Measurements from ENCODE around the gene BEST1.
A peak's percentile ranks its signal among the peaks of the same experiment; 100 is the strongest.

BEST1 gene

DNA sequence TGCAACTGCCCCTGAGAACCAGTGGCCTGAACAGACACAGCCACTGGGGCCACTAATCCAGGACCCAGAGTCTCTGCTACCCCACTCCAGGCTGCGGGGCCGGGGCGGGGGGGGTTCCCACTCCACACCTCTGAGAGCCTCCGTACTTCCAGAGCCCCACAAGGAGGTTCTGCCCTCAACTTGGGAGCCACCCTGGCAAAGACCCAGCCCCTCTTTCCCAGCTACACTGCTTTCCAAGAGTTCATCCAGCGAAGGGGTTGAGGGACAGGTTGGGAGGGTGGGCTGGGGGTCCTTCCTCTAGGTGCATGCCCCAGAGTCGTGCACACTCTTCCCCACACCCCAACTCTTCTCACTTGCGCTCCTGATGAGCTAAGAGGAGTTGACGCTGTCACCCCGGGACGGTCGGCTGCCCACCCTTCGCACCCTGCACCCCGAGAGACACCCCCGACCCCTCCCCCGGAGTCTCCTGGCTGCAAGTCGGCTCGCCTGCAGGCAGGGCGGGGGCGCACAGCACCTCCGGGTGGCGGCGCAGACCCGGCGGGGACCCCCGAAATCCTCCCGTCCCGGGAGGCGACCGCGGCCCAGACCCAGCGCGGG, 33.3 kb upstream of the BEST1 start:
- no peak for DNase-seq

DNA sequence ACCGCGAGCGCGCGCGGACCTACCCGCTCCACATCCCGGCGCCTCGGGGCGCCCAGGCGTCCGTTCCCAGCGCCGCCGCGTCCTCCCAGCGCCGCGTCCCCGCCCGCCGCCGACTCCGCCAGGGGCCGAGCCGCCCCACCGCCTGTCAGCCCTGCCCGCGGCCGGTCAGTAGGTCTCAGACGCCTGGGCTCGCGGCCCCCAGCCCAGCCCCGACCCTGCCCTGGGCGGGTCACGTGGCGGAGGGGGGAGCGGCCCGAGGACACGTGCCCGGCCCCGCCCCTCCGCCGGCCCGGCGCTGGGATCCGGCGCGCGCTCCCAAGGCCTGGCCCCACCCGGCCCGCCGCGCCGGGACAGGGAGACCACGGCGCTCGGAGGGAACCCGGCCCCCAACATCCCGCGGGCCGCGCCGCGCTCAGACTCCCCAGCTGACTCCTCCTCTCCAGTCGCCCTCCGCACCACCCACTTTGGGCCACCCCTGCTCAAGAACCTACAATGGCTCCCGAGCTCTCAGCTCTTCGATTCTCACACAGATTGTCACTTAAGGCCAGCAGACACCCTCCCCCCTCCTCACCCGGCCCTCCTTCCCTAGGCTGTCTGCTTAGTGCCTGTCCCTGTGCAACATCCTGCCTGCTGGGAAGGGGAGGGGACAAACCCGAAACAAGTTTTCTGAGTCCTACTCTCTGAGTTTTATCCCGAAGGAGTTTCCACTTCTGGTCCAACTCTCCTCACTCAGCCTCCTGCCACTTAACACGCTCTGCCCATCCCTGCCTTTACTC, 32.6 kb upstream of the BEST1 start, which contains the start of gene RAB3IL1:
TSS of gene RAB3IL1 (minus strand) at position 233 of the 776 bp plus-strand sequence. CDS start at position 34, 199 bp downstream.
- DNase-seq: peak; percentile 70

DNA sequence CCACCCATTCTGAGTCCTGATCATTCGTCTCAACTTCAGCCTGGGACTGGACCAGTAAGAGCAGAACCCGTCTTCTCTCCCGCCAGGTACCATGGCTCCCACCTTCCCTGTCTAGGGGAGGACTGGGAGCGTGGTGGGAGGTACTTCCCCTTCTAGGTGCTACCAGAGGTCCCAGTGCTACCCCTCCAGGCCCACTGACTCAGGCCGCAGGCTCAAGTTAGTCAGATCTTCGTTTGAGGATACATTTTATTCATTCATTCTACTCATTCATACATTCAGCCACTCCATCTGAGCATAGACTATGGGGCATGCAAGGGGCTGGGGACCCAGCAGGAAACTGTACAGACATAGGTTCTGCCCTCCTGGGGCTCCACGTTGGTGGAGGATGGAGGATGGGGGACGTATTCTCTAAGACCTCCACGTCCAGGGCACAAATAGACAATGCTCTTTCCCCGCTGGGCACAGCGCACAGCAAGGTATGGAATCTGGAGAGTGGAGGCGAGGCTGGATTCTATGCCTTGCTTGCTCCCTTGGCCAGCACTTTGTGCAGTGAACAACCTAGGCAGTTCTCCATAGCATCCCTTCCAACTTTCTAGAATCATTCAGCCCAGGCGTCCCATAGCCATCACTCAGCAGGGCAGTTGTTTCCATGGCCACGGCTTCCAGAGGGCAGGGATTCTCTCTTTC, 31.8 kb upstream of the BEST1 start:
- DNase-seq: no peak

DNA sequence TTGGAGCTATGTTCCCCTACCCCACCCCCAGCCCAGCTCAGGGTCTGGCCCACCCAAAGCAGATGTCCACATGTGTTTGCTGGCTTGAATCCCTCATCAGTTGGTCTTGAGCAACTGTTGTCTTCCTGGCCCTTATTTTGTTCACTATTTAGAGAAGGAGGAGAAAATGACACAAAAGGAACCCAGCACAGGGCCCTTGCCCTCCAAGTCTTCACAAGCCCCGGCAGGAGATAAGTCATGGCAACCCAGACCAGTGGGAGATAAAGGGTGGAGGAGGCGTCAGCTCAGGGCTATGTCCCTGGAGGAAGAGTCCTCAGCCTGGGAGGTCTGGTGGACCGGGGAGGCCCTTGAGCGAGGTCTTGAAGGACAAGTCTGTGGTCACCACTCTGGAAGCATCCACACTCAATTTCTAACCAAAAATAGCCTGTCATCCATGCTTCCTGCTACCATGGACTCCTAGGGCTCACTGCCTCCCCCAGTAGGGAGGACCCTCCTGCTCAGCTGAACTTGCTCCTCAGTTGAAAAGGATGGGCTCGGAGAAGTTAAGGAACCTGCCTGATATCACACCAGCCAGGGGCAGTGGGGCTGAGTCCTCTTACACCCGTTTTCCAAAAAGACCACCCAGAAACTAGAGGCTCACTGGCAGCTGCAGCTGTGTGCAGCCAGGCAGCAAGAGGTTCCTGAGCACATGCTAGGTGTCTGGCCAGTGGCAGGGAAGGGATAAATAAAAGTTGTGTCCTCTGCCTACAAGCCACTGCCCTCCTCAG, 31.0 kb upstream of the BEST1 start:
- DNase-seq: no peak

DNA sequence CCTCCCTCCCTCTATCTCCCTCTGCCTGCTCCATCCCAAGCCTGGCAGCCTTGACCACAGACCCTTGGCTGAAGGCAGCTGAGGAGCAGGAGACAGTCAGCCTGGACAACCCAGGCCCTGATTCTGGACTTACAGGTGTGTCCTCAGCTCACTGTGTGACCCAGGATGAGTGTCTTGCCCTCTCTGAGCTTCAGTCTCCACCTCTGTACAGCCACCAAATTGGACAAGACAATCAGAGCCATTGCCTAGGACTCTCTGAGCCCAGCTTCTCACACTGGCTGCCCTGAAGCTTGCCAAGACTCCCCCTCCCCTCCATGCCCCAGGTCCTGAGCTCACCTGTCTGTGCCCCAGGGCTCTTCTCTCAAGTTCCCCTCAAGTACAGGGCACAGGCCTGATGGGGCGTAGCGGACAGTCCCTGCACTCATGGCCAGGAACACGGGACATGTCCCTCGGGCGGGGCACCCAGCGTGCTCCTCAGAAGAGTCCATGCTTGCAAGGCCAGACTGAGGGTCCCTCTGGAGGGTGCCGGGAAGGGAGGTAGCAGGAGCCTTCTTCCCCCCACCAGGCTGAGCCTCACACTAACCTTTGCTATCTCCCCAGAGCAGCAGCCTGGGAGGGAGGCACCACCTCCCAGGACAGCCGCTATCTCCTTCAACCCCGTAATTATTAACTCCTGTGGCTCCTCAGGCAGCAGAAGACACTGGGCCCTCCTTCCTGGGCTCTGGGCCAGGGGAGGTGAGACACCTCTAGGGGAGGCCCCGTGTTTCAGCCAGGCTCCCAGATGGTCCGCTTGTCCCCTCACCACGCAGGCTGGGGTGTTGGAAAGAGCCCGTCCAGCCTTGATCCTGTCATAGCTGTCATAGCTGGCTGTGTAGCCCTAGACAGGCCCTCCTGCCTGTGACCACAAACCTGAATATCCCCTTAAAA, 30.2 kb upstream of the BEST1 start:
- DNase-seq: peak; percentile 43

DNA sequence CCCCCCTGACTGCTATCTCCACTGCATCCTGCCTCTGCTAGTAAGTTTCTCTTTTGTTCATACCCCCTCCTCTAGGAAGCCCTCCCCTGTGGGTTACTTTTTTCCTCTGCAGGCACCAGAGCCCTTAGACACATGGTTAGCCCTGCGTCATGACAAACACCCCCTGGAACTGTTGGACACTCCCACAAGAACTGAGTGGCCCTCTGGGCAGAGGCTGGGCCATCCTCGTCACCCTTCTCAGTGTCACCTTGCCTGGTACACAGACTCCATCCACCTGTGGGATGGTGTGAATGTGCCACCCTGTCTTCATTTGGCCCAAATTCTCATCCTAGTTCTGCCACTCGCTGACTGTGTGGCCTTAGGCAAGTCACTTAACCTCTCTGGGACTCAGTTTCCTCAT, 28.7 kb upstream of the BEST1 start:
- DNase-seq: no peak

DNA sequence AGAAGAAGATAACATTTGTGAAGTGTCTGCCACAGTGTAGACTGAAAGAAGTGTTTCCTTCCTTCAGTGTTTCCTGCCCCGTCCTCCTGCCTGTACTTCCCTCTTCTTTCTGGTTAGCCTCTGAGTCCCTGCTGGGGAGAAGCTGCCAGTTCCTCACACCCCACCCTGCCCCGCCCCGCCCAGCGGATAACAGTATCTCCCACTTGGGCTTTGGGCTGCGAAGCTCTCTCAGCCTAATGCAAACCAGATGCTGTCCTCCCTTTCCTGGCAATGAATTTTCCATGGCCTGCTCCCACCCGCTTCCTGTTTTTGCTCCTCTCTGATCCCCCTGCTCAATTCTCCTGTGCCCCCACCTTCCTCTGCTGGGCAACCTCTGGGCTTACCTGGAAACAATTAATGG, 27.6 kb upstream of the BEST1 start:
- peak; percentile 47 for DNase-seq

DNA sequence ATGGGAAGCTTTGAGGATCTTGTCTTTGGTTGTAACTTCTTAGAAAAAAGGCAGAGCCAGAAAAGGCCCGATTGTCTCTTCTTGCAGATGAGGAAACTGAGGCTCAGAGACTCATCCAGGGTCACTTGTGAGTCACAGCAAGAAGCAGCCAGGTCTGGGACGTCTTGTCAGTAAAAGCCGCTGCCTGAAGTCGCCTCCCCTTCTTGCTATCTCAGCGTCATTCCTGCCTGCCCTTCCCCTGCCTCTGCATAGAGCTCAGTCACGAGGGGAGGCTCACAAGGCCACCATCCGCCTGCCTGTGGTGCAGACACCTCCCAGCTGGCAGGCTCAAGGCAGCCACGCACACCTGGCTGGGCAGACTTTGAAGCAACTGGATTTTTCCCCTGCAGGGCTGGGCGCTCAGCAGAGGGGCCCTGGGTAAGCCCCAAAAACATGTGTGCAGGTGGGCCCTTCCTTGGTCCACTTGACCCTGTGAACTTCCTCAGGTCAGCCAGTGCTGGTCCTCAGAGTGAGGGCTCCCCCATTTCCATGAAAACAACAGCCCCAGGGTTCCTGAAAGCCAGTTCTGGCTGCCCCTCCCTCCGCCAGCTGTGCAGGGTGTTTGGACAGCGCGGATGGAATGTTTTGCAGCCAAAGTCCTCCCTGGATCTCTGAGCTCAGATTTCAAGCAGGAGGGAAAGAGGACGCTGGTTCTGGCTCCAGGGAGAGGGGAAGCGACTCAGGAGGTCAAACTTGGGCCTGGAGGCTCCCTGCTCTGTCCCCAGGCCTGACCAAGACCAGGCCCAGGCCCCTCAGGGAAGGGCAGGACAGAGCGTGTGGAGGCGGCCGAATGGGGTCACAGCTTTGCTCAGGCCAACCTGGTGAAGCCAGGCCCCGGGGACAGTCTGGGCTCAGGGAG, 26.7 kb upstream of the BEST1 start:
- peak; percentile 96 for DNase-seq

DNA sequence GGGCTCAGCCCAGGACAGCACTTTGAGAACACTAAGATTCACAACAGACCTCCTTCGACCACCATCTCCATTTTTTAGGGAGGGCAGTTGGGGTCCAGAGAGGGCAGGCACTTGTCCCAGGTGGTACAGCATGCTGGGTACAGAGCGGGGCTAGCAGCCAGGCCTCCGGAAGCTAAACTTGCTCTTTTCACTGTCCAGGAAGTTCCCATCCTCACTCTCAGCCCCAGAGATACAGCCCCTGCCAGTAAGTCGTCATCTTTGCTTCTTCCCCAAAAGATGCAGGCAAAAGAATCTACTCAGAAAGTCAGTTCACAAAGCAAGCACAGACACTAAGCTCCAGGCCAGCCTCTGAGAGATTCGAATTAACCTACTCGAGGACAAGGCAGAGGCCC, 26.1 kb upstream of the BEST1 start:
- no peak for DNase-seq

DNA sequence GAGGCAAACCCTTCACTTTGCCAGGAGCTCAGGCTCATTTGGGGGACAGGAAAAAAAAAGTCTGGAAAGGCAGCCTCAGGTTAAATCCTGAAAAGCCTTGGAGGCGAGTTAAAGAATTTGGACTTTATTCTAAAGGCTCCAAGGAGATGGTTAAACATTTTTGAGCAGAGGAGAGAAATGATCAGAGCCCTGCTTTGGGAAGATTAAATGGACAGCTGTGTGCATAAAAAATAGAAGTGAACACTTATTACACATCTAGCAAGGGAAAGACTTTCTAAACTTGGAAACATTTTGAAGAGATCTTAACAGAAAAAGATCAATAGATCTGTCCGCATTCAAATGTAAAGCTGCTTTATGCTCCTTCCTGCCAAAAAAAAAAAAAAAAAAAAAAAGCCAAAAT, 24.4 kb upstream of the BEST1 start:
- no peak for DNase-seq

DNA sequence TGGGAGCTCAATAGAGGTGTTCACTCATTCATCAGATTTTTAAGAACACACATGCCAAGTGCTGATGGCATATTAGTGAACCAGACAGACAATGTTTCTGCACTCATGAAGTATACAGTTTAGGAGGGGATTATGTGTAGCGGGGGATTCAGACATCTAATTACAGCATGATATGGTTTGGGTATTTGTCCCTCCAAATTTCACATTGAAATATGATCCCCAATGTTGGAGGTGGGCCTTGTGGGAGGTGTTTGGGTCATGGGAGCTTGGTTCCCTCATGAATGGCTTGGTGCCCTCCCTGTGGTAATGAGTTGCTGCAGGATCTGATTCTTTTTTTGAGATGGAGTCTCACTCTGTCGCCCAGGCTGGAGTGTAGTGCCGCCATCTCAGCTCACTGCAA, 23.9 kb upstream of the BEST1 start:
- no peak for DNase-seq

DNA sequence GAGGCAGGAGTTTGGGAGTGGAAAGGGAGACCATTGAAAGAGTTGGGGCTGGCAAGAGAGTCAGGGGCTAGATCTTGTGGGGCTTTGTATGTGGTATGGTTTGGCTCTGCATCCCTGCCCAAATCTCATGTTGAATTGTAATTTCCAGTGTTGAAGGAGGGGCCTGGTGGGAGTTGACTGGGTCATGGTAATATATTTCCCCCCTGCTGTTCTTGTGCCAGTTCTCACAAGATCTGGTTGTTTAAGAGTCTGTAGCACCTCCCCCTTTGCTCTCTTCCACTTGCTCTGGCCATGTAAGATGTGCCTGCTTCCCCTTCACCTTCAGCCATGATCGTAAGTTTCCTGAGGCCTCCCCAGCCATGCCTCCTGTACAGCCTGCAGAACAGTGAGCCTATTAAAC, 22.6 kb upstream of the BEST1 start:
- no peak for DNase-seq

DNA sequence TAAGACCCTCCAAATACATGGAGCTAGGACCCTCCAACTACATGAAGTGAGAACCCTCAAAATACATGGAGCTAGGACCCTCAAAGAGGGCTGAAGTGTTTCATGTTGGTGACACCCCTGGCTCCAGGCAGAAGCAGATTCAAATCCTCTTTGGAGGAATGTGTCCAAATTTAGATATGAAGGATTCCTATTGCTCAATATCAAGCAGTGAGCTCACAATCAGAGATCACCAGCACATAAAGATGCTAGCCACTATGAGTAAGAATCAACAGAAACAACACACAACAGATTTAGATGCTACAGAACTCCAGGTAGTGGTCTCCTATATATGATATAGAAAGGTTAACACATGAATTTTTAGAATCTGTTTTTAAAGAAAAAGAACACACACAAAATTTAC, 21.5 kb upstream of the BEST1 start:
- no peak for DNase-seq

DNA sequence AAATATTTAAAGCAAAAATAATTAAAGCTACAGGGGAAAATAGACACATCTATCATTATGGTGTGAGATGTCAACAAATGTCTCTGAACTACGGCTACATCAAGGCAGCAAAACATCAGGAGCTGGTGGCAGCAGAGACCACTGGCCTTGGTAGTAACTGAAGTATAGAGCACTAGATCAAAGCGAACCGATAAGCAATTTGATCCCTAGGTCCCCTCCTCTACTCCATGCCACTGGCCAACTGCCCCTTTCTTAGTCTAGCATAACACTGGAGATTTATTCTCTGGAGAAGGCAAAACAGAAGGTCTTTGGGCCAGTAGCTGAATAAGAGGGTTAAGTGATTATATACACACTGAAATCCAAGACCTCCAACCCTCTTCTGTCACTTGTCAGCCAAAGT, 19.2 kb upstream of the BEST1 start:
- no peak for DNase-seq

DNA sequence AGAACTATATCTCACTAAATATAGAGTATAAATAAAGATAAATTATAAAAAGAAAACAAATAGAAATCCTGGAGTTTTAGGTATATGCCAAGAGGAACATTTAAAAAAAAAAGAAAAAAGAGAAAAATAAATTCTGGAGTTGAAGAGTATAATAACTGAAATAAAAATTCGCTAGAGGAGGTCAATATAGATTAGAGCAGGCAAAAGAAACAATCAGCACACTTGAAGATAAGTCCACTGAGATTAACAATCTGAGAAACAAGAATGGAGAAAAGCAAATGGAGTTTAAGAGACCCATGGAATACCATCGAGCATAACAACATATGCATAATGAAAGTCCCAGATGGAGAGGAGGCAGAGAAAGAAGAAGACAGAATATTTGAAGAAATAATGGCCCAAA, 14.3 kb upstream of the BEST1 start:
- no peak for DNase-seq

DNA sequence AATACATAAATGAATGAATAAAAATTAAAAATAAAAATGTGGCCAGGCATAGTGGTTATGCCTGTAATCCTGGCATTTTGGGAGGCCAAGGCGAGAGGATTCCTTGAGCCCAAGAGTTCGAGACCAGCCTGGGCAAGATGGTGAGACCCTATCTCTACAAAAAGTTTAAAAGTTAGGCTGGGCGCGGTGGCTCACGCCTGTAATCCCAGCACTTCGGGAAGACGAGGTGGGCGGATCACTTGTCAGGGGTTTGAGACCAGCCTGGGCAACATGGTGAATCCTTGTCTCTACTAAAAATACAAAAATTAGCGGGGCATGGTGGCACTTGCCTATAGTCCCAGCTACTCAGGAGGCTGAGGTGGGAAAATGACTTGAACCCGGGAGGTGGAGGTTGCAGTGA, 9.7 kb upstream of the BEST1 start:
- DNase-seq: no peak

DNA sequence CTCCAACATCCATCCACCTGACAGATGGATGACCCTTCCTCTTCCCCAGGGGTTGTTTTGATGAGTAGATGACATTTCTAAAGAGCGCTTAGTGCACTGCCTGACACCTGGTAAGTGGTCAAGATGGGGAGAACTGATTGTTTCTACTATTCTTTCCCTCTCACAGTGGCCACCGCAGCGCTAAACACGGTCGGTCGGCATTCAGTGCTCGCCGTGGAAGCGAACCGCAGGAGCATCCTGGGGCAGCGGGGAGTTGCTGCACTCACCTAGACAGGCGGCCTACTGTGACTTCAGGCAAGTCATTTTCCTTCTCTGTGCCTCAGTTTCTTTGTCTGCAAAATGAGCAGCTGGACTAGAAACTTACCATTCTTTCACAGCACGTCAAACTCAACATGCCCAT, 5.0 kb upstream of the BEST1 start:
- no peak for DNase-seq

DNA sequence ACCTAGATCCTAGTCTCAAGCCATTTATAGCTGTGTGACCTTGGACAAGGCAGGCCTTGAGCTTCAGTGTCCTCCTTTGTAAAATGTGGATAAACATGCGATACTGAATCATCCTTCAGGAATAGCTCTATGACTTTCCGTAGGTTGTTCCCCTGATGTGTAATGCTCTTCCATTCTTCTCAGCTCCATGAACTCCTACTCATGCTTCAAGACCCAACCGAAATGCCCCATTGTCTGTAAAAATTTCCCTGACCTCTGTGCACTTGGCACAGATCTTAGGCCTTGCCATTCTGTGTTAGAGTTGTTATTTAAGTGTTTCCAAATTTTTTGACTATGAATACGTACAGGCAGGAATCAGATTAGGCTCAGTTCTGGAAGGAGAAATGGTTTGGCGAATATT, 3.3 kb upstream of the BEST1 start:
- no peak for DNase-seq

DNA sequence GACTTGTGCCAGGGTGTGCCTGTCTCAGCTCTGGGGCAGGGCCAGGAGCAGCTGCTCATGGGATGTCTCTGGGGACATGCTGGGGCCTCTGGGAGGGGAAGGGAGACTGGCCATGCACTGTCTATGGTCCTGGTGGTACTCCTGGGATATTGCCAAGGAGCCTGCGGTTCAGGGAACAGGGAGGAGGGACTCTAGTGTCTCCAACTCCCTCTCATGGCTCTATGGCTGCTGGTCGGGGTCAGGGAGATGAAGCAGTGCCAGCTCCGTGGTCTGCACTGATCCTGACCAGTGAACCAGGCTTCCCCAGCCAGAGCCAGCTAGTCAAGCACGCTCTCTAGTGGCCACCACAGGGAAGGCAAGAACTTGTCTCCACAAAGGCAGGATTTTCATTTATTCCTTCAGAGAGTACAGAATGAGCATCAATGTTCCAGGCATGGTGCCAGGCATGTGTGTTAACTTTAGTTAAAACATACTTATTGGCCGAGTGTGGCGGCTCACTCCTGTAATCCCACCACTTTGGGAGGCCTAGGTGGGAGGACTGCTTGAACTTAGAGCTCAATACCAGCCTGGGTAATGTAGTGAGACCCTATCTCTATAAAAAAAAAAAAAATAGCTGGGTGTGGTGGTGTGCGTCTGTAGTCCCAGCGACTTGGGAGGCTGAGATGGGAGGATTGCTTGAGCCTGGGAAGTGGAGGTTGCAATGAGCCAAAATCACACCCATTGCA, 2.5 kb upstream of the BEST1 start:
- peak; percentile 87 for DNase-seq

DNA sequence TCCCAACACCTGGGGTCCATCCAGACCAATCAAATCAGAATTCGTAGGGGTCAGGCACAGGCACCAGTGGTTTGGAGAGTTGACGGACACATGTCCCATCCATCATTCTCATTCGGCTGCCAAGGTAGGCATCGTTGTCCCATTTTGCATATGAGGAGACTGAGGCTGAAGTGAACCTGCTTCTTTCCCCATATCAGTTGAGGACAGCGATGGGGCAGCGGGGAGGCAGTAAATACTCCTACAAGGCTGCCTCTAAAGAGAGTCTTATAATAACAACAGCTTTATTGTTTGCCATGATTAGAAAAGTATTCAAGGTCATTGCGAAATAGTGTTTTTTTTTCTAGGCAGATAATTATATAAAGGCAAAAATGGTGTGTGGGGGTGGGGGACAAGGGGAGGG, 1.6 kb upstream of the BEST1 start:
- no peak for DNase-seq

Measured in RPMI8226 (cell line).